Stomach (tissue), 9 donors: ENCODE data around the gene C20orf96. TPM values are rescaled to one million over a fixed set of nuclear protein-coding genes. Genes with fewer than 3 reads are reported as not detected.
"Not testable (repeated sequence)": the region's sequence is repeated elsewhere in the genome, so short reads cannot be mapped to it uniquely, and the experiment has no call there.

Experiments
- DNase-seq, 2 donors: peaks; one replicate each; pipeline versions ENCODE4 v3.0.0 to v3.0.0-alpha.2; 2013 to 2019
- H3K27ac ChIP-seq, 5 donors: fragments of 200-600 bp in 4 of 5; sonication (generic) in 4 of 5; one replicate each; pipeline ENCODE4 v1.5.1; 2013 to 2019; ENCODE audit warnings: mild to moderate bottlenecking in 1 of 5, moderate library complexity in 1 of 5
- H3K27me3 ChIP-seq, 3 donors: fragments of 200-600 bp; sonication (generic); one replicate each; pipeline ENCODE4 v1.5.1; 2017 to 2019; ENCODE audit warnings: mixed run types in 1 of 3
- H3K36me3 ChIP-seq, 4 donors: fragments of 200-600 bp; sonication (generic); 1 replicate in 3 of 4; 2 replicates in 1 of 4; pipeline ENCODE4 v1.5.1; 2016 to 2019
- H3K4me1 ChIP-seq, 4 donors: fragments of 200-600 bp; sonication (generic); one replicate each; pipeline ENCODE4 v1.5.1; 2016 to 2019
- H3K4me3 ChIP-seq, 4 donors: fragments of 200-600 bp; sonication (generic) in 3 of 4; one replicate each; pipeline ENCODE4 v1.5.1; 2016 to 2019; ENCODE audit warnings: mild to moderate bottlenecking in 1 of 4
- H3K9me3 ChIP-seq, 4 donors: fragments of 200-600 bp; sonication (generic); one replicate each; pipeline ENCODE4 v1.5.1; 2016 to 2019
- EP300 ChIP-seq: sonication (generic); formaldehyde crosslinking; IDR thresholded peaks from one replicate; pipeline ENCODE4 v1.6.1; 2017; ENCODE audit warnings: antibody characterized with exemption
- POLR2A ChIP-seq, 4 donors: fragments of 450-650 bp; IDR thresholded peaks; one replicate each; pipeline ENCODE4 v1.6.1; 2016; ENCODE audit warnings: antibody characterized with exemption in 4 of 4, control low read depth in 2 of 4, mild to moderate bottlenecking in 1 of 4, moderate library complexity in 1 of 4
- POLR2AphosphoS5 ChIP-seq, 3 donors: sonication (generic); formaldehyde crosslinking; IDR thresholded peaks; one replicate each; pipeline ENCODE4 v1.6.1; 2016; ENCODE audit warnings: antibody characterized with exemption in 3 of 3
- WGBS, 5 donors: extraction: QIAGEN DNeasy Blood & Tissue Kit in 3 of 5; methylation state at CpG; one replicate each; pipeline versions ENCODE4 v1.1.5 to v1.1.7; 2013 to 2018; 5-methylcytosine and 5-hydroxymethylcytosine counted together
- intact Hi-C: fragments of 100-400 bp; cut with DNase I; formaldehyde crosslinking; loops from one replicate; pipeline ENCODE4 v1.15.1; 2023; ENCODE audit warnings: low total_unique reads
- polyA plus RNA-seq, 3 donors: library from polyadenylated mRNA; stranded (reverse); fragments of 200-250 nt; gene quantifications; one replicate each; pipeline ENCODE4 v1.2.3, GENCODE V29; 2013
- total RNA-seq, 5 donors: library from RNA; depleted of rRNA; stranded (reverse); fragments of >200 nt; gene quantifications; one replicate each; pipeline versions ENCODE4 v1.1.0 to v1.2.3, GENCODE V29; 2014 to 2016
- TF ChIP-seq, protein P1 (sequence below), 7 experiments: fragments of 450-650 bp in 4 of 7; fragments of 200-600 bp in 3 of 7; sonication (generic) in 3 of 7; IDR thresholded peaks; one replicate each; pipeline ENCODE4 v1.5.1; 2016 to 2019; ENCODE audit warnings: antibody characterized with exemption in 7 of 7, control low read depth in 2 of 7, mild to moderate bottlenecking in 1 of 7
- donor health status: healthy with polysubstance abuse.
- donor health status: Bipolar disorder and iron deficiency.
- donor health status: healthy.

C20orf96 gene
- total and polyA plus RNA-seq, 8 donors = 3.1 to 23.9 (median 5.1) TPM

DNA sequence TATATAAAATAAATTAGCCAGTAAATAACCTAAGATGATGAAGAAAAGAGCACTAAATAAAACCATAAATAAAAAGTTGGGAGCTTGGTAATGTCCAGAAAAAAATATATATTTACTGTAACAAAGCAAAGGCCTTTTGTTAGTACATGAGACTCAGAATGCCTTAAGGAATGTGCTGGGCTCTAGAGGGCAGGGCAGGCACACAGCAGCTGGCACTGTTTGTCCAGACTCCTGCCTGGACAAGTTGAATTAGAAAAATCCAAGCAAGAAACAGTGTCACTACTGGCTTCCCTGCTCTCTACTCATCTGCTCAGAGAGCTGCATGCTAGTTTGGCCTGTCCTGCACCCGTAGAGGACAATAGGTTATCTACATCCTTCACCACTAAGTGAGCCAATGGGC lies 54.7 kb downstream of the C20orf96 start:
- WGBS, 5 donors = 29 to 55% (median 44%) methylated on average over 1 of the region's 1 CpG
- H3K4me1 ChIP-seq = peaks cover 0 to 4% (median 0%) of the 10 kb centered on the region in 4 donors
- H3K9me3 ChIP-seq = no peaks in the 10 kb centered on the region
- H3K36me3 ChIP-seq = no peaks in the 10 kb centered on the region
- H3K4me3 ChIP-seq = no peak overlapping the region
- DNase-seq = peak in 1 of 2 donors; percentile 49
- no peak overlapping the region for H3K27ac ChIP-seq
- intact Hi-C loops = no loop called here
- H3K27me3 ChIP-seq = no peaks in the 10 kb centered on the region
- TF ChIP-seq POLR2AphosphoS5 (IDR thresholded peaks at IDR 0.05) = no peak
- TF ChIP-seq EP300 = no peak
- TF ChIP-seq, protein P1, sequence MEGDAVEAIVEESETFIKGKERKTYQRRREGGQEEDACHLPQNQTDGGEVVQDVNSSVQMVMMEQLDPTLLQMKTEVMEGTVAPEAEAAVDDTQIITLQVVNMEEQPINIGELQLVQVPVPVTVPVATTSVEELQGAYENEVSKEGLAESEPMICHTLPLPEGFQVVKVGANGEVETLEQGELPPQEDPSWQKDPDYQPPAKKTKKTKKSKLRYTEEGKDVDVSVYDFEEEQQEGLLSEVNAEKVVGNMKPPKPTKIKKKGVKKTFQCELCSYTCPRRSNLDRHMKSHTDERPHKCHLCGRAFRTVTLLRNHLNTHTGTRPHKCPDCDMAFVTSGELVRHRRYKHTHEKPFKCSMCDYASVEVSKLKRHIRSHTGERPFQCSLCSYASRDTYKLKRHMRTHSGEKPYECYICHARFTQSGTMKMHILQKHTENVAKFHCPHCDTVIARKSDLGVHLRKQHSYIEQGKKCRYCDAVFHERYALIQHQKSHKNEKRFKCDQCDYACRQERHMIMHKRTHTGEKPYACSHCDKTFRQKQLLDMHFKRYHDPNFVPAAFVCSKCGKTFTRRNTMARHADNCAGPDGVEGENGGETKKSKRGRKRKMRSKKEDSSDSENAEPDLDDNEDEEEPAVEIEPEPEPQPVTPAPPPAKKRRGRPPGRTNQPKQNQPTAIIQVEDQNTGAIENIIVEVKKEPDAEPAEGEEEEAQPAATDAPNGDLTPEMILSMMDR (IDR thresholded peaks at IDR 0.05) = no peak
- TF ChIP-seq POLR2A (IDR thresholded peaks at IDR 0.05) = no peak

DNA sequence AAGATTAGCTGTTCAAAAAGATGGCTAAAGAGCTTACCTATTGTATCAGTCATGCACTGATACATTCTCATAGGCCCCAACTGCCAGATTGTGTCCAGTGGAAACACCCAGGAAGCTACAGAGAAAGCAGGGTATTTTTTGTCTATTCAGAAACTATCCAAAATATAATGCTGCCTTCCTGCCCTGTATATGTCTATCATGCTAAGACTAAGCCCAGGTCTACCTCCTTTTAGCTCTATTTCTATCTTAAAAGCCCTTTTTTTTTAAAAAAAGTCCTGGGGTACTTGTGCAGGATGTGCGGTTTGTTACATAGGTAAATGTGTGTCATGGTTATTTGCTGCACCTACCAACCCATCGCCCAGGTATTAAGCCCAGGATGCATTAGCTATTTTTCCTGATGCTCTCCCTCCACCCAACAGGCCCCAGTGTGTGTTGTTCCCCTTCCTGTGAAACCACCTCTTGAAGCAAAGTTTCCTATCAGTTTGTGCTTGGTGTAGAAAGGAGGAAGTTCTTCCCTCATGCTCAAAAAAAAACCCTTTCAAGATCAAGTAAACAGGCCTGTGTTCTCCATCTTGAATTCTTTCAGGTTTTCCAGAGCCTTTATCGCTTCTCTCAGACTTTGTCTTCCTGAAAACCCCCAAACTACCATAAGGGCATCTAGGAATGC lies 63.0 kb downstream of the C20orf96 start:
- no peak overlapping the region for H3K4me3 ChIP-seq
- intact Hi-C loops = no loop called here
- no peaks in the 10 kb centered on the region for H3K4me1 ChIP-seq
- WGBS, 5 donors = 57 to 80% (median 72%) methylated on average over 3 of the region's 3 CpGs
- no peak for DNase-seq
- H3K27ac ChIP-seq = no peak overlapping the region
- H3K36me3 ChIP-seq = no peaks in the 10 kb centered on the region
- no peak for TF ChIP-seq EP300
- TF ChIP-seq POLR2A (IDR thresholded peaks at IDR 0.05) = no peak
- TF ChIP-seq POLR2AphosphoS5 (IDR thresholded peaks at IDR 0.05) = no peak
- TF ChIP-seq, protein P1 (IDR thresholded peaks at IDR 0.05) = no peak
- no peaks in the 10 kb centered on the region for H3K9me3 ChIP-seq
- no peaks in the 10 kb centered on the region for H3K27me3 ChIP-seq

DNA sequence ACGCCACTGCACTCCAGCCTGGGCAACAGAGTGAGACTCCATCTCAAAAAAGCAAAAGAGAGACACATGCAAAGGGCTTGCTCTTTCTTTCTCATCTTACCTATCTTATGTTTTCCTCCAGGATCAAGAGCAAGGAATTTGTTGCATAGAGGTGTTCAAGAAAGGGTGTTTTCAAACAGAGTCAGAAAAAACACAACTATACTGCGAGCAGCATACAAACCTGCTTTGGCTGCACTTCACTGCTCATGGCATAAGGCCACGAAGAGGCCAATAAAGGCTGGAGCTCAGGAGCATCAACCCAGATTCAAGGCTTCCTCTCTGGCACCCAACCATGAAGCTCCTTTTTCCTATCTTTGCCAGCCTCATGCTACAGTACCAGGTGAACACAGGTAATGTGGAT lies 63.6 kb downstream of the C20orf96 start, which contains the start of gene DEFB129:
DEFB129 (plus strand) TSS at position 301 of the 400 bp plus-strand sequence; CDS start at position 332, 31 bp downstream.
- no peak within 1 kb of the TSS for H3K4me3 ChIP-seq
- WGBS, 5 donors = 67 to 84% (median 79%) methylated on average over 3 of the region's 3 CpGs
- TF ChIP-seq POLR2AphosphoS5 (IDR thresholded peaks at IDR 0.05) (no peak), EP300 (no peak), POLR2A (IDR thresholded peaks at IDR 0.05) (no peak)
- TF ChIP-seq, protein P1 (IDR thresholded peaks at IDR 0.05) = no peak
- no peaks in the 10 kb centered on the region for H3K4me1 ChIP-seq
- no peaks in the 10 kb centered on the region for H3K27me3 ChIP-seq
- DNase-seq = no peak
- no peaks in the 10 kb centered on the region for H3K36me3 ChIP-seq
- no peak within 1 kb of the TSS for H3K27ac ChIP-seq
- intact Hi-C loops = no loop called here
- H3K9me3 ChIP-seq = no peaks in the 10 kb centered on the region

DNA sequence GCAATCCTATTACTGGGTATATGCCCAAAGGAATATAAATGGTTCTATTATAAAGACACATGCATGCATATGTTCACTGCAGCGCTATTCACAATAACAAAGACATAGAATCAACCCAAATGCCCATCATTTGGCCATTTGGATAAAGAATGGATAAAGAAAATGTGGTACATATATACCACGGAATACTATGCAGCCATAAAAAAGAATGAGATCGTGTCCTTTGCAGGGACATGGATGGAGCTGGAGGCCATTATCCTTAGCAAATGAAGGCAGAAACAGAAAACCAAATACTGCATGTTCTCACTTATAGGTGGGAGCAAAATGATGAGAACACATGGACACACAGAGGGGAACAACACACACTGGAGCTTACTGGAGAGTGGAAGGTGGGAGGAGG lies 64.7 kb downstream of the C20orf96 start:
- H3K27me3 ChIP-seq, H3K36me3 ChIP-seq, H3K4me1 ChIP-seq, H3K9me3 ChIP-seq, DNase-seq, H3K27ac ChIP-seq, H3K4me3 ChIP-seq, intact Hi-C loops: not testable (repeated sequence)
- WGBS, 5 donors = 78 to 85% (median 81%) methylated on average over 3 of the region's 3 CpGs

DNA sequence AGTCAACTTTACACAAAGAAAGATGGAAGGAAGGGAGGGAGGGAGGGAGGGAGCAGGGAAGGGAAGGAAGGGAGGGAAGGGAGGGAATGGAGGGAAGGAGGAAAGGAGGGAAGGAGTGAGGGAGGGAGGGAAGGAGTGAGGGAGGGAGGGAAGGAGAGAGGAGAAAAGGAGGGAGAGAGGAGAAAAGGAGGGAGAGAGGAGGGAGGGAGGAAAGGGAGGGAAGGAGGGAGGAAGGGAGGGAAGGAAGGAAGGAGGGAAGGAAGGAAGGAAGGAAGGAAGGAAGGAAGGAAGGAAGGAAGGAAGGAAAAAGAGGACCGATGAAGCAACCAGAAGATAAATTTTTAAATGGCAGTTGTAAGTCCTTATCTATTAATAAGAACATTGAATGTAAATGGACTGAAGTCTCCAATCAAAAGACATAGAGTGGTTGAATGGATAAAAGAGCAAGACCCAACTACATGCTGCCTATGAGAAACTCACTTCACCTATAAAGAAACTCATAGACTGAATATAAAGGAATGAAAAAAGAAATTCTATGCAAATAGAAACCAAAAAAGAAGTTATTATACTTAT lies 69.2 kb downstream of the C20orf96 start:
- Histone ChIP-seq H3K9me3 (no peaks in the 10 kb centered on the region), H3K4me3 (no peak overlapping the region), H3K36me3 (no peaks in the 10 kb centered on the region), H3K27me3 (peaks cover 0 to 28% (median 5%) of the 10 kb centered on the region in 3 donors), H3K4me1 (no peaks in the 10 kb centered on the region), H3K27ac (no peak overlapping the region)
- intact Hi-C loops = no loop called here
- TF ChIP-seq POLR2A (IDR thresholded peaks at IDR 0.05) (no peak), POLR2AphosphoS5 (IDR thresholded peaks at IDR 0.05) (no peak), EP300 (no peak)
- TF ChIP-seq, protein P1 (IDR thresholded peaks at IDR 0.05) = no peak
- 44 to 64% (median 57%) methylated on average over 1 of the region's 1 CpG for WGBS, 5 donors
- no peak for DNase-seq
